Measurements from ENCODE around the gene FCMR.

GRCh38 chr1:206908038-206908437 lies 13.7 kb downstream of the FCMR start:
- no peak for TF ChIP-seq CTCF (IDR thresholded peaks at IDR 0.05)
- no peak for TF ChIP-seq POLR2A (IDR thresholded peaks at IDR 0.05)

Data from uterus (tissue), 2 donors.